HL-60 (cell line): ENCODE data around the gene ZBTB42.

ENCODE experiments used
- CTCF ChIP-seq: IDR thresholded peaks from one replicate; pipeline ENCODE4 v1.5.1; 2011; ENCODE audit warnings: low read length, control low read depth, inconsistent platforms; ENCODE audit not compliant: insufficient read depth
- GABPA ChIP-seq: IDR thresholded peaks from 2 replicates; pipeline ENCODE4 v1.6.1; 2012; ENCODE audit warnings: low read depth
- POLR2AphosphoS5 ChIP-seq: IDR thresholded peaks from 2 replicates; pipeline ENCODE4 v1.6.1; 2012; ENCODE audit warnings: low read depth
- REST ChIP-seq: IDR thresholded peaks from 2 replicates; pipeline ENCODE4 v1.6.1; 2012; ENCODE audit warnings: low read depth; ENCODE audit not compliant: insufficient replicate concordance
- SPI1 ChIP-seq: IDR thresholded peaks from 2 replicates; pipeline ENCODE4 v1.6.1; 2012; ENCODE audit warnings: low read depth, mild to moderate bottlenecking, borderline replicate concordance

- no peak for TF ChIP-seq CTCF
- TF ChIP-seq POLR2AphosphoS5 = no peak
- TF ChIP-seq GABPA = no peak
- no peak for TF ChIP-seq SPI1
- TF ChIP-seq REST = no peak
These were observed 15.6 kb downstream of the ZBTB42 start for GRCh38 chr14:104816616-104816884.
